ENCODE measurements around the gene FZD1.
A peak's percentile ranks its signal among the peaks of the same experiment; 100 is the strongest.

FZD1 gene

DNA sequence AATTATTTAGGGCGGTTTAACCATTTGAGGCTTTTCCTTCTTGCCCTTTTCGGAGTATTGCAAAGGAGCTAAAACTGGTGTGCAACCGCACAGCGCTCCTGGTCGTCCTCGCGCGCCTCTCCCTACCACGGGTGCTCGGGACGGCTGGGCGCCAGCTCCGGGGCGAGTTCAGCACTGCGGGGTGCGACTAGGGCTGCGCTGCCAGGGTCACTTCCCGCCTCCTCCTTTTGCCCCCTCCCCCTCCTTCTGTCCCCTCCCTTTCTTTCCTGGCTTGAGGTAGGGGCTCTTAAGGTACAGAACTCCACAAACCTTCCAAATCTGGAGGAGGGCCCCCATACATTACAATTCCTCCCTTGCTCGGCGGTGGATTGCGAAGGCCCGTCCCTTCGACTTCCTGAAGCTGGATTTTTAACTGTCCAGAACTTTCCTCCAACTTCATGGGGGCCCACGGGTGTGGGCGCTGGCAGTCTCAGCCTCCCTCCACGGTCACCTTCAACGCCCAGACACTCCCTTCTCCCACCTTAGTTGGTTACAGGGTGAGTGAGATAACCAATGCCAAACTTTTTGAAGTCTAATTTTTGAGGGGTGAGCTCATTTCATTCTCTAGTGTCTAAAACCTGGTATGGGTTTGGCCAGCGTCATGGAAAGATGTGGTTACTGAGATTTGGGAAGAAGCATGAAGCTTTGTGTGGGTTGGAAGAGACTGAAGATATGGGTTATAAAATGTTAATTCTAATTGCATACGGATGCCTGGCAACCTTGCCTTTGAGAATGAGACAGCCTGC lies 3.1 kb downstream of the FZD1 start:
- Histone ChIP-seq H4K20me1 (ENCODE audit: insufficient read depth, low read length) (peaks cover 13% of the 10 kb centered on the region), H3K36me3 (ENCODE audit: insufficient read depth, low read length) (no peaks in the 10 kb centered on the region; the same call in 1 of the 2 replicates), H3K27me3 (ENCODE audit: insufficient read depth, low read length, poor library complexity) (peaks cover 18% of the 10 kb centered on the region), H3K9me3 (ENCODE audit: insufficient read depth, low read length, severe bottlenecking) (no peaks in the 10 kb centered on the region), H3K79me2 (ENCODE audit: insufficient read depth, low read length) (no peaks in the 10 kb centered on the region), H3K4me1 (ENCODE audit: insufficient read depth, low read length) (peaks cover 42% of the 10 kb centered on the region), H3K4me3 (ENCODE audit: low read depth in 1 of 2, low read length in 2 of 2) (no peak overlapping the region), H3K9ac (ENCODE audit: low read depth, low read length) (no peak overlapping the region), H2AFZ (ENCODE audit: low read depth, low read length) (no peak overlapping the region), H3K27ac (ENCODE audit: low read length) (no peak overlapping the region), H3K4me2 (ENCODE audit: insufficient read depth, low read length) (peak overlapping the region; percentile 73)
- ATAC-seq (ENCODE audit: insufficient read depth, low read depth) (no peak), DNase-seq (no peak)
- TF ChIP-seq EZH2 (IDR thresholded peaks at IDR 0.05; ENCODE audit: borderline replicate concordance, low read depth, low read length, severe bottlenecking) = no peak

DNA sequence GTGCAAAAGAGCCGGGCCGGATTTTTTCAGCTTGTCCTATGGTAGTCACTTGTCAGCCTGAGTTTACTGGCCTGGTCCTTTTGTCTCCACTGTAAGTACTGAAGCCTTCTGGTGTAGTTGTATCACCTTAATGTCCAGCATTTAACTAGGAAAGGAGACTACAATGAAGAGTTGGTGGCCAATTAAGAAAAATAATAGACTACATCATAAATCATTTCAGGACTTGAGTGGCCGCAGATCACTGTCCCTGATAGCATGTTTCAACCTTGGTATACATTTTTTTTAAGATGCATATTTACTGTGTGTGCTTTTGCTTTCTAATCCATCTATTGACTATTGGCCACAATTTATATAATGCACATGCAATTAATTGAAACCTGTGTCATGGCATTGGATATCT lies 6.1 kb downstream of the FZD1 start:
- Histone ChIP-seq H3K4me3 (ENCODE audit: low read depth in 1 of 2, low read length in 2 of 2) (no peak overlapping the region), H3K27ac (ENCODE audit: low read length) (no peak overlapping the region), H3K36me3 (ENCODE audit: insufficient read depth, low read length) (no peaks in the 10 kb centered on the region; the same call in 1 of the 2 replicates), H3K79me2 (ENCODE audit: insufficient read depth, low read length) (no peaks in the 10 kb centered on the region), H3K9ac (ENCODE audit: low read depth, low read length) (no peak overlapping the region), H2AFZ (ENCODE audit: low read depth, low read length) (no peak overlapping the region), H3K4me1 (ENCODE audit: insufficient read depth, low read length) (peaks cover 24% of the 10 kb centered on the region), H3K9me3 (ENCODE audit: insufficient read depth, low read length, severe bottlenecking) (no peaks in the 10 kb centered on the region), H3K27me3 (ENCODE audit: insufficient read depth, low read length, poor library complexity) (no peaks in the 10 kb centered on the region), H4K20me1 (ENCODE audit: insufficient read depth, low read length) (peaks cover 13% of the 10 kb centered on the region), H3K4me2 (ENCODE audit: insufficient read depth, low read length) (no peak overlapping the region)
- DNase-seq (no peak), ATAC-seq (ENCODE audit: insufficient read depth, low read depth) (no peak)
- TF ChIP-seq EZH2 (IDR thresholded peaks at IDR 0.05; ENCODE audit: borderline replicate concordance, low read depth, low read length, severe bottlenecking) = no peak
- TF ChIP-seq, protein P1, sequence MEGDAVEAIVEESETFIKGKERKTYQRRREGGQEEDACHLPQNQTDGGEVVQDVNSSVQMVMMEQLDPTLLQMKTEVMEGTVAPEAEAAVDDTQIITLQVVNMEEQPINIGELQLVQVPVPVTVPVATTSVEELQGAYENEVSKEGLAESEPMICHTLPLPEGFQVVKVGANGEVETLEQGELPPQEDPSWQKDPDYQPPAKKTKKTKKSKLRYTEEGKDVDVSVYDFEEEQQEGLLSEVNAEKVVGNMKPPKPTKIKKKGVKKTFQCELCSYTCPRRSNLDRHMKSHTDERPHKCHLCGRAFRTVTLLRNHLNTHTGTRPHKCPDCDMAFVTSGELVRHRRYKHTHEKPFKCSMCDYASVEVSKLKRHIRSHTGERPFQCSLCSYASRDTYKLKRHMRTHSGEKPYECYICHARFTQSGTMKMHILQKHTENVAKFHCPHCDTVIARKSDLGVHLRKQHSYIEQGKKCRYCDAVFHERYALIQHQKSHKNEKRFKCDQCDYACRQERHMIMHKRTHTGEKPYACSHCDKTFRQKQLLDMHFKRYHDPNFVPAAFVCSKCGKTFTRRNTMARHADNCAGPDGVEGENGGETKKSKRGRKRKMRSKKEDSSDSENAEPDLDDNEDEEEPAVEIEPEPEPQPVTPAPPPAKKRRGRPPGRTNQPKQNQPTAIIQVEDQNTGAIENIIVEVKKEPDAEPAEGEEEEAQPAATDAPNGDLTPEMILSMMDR (IDR thresholded peaks at IDR 0.05; ENCODE audit: borderline replicate concordance, extremely low read depth, low read length, poor library complexity, severe bottlenecking) = no peak

DNA sequence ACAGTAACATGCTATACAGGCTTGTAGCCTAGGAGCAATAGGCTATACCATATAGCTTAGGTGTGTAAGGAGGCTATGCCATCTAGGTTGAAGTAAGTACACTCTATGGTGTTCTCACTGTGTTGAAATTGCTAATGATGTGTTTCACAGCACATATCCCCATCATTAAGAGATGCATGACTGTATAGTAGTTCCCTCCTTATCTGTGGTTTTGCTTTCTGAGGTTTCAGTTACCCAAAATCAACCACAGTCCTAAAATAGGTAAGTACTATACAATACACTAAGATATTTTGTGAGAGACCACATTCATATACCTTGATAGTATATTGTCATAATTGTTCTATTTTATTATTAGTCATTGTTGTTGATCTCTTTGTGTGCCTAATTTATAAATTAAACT lies 12.7 kb downstream of the FZD1 start:
- no peaks in the 10 kb centered on the region for H4K20me1 ChIP-seq (ENCODE audit: insufficient read depth, low read length)
- no peaks in the 10 kb centered on the region for H3K9me3 ChIP-seq (ENCODE audit: insufficient read depth, low read length, severe bottlenecking)
- TF ChIP-seq EZH2 (IDR thresholded peaks at IDR 0.05; ENCODE audit: borderline replicate concordance, low read depth, low read length, severe bottlenecking) = no peak
- TF ChIP-seq, protein P1 (IDR thresholded peaks at IDR 0.05; ENCODE audit: borderline replicate concordance, extremely low read depth, low read length, poor library complexity, severe bottlenecking) = no peak
- DNase-seq = no peak
- H3K4me2 ChIP-seq (ENCODE audit: insufficient read depth, low read length) = no peak overlapping the region
- H3K36me3 ChIP-seq (ENCODE audit: insufficient read depth, low read length) = no peaks in the 10 kb centered on the region
- H3K4me1 ChIP-seq (ENCODE audit: insufficient read depth, low read length) = no peaks in the 10 kb centered on the region
- peak; percentile 50; the same call in 2 of the 3 replicates for ATAC-seq (ENCODE audit: insufficient read depth, low read depth)
- no peaks in the 10 kb centered on the region for H3K79me2 ChIP-seq (ENCODE audit: insufficient read depth, low read length)
- no peak overlapping the region for H3K9ac ChIP-seq (ENCODE audit: low read depth, low read length)
- H3K4me3 ChIP-seq (ENCODE audit: low read depth in 1 of 2, low read length in 2 of 2) = no peak overlapping the region
- no peak overlapping the region for H3K27ac ChIP-seq (ENCODE audit: low read length)
- no peak overlapping the region for H2AFZ ChIP-seq (ENCODE audit: low read depth, low read length)
- no peaks in the 10 kb centered on the region for H3K27me3 ChIP-seq (ENCODE audit: insufficient read depth, low read length, poor library complexity)

DNA sequence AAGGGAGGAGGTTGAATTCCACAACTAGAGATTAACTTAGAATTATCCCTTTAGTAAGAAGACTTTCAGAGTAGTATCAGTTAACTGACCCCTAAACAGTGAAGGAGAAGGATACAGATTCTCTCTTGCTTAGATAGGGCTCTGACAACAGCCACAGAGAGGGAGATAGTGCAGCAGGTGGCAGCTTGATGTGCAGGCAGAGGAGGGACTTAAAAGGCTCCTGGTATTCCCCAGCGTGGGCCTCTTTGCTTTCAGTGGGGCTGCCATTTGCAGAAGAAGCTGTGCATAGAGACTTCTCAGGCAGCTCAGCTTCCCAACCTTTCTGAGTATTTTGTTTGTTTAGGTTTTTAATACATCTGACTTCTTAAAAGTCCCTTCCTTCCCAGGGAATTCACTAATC lies 16.0 kb downstream of the FZD1 start:
- Histone ChIP-seq H2AFZ (ENCODE audit: low read depth, low read length) (no peak overlapping the region), H3K27me3 (ENCODE audit: insufficient read depth, low read length, poor library complexity) (no peaks in the 10 kb centered on the region), H3K9ac (ENCODE audit: low read depth, low read length) (no peak overlapping the region), H3K4me3 (ENCODE audit: low read depth in 1 of 2, low read length in 2 of 2) (no peak overlapping the region), H3K9me3 (ENCODE audit: insufficient read depth, low read length, severe bottlenecking) (no peaks in the 10 kb centered on the region), H3K4me1 (ENCODE audit: insufficient read depth, low read length) (no peaks in the 10 kb centered on the region), H3K79me2 (ENCODE audit: insufficient read depth, low read length) (no peaks in the 10 kb centered on the region), H4K20me1 (ENCODE audit: insufficient read depth, low read length) (no peaks in the 10 kb centered on the region), H3K27ac (ENCODE audit: low read length) (no peak overlapping the region), H3K36me3 (ENCODE audit: insufficient read depth, low read length) (no peaks in the 10 kb centered on the region), H3K4me2 (ENCODE audit: insufficient read depth, low read length) (no peak overlapping the region)
- DNase-seq (no peak), ATAC-seq (ENCODE audit: insufficient read depth, low read depth) (no peak; the same call in 2 of the 3 replicates)
- TF ChIP-seq, protein P1 (IDR thresholded peaks at IDR 0.05; ENCODE audit: borderline replicate concordance, extremely low read depth, low read length, poor library complexity, severe bottlenecking) = no peak
- TF ChIP-seq EZH2 (IDR thresholded peaks at IDR 0.05; ENCODE audit: borderline replicate concordance, low read depth, low read length, severe bottlenecking) = no peak
